Gastroesophageal sphincter (tissue), 4 donors: ENCODE data around the gene RFC2. TPM values are rescaled to one million over a fixed set of nuclear protein-coding genes. Genes with fewer than 3 reads are reported as not detected.
"Not testable (repeated sequence)": the region's sequence is repeated elsewhere in the genome, so short reads cannot be mapped to it uniquely, and the experiment has no call there.

Source experiments
- ATAC-seq: fragments of 150-250 bp; one replicate; pipeline ENCODE4 v1.9.1; 2016; ENCODE audit warnings: mild to moderate bottlenecking, moderate library complexity
- H3K27ac ChIP-seq, 4 donors: fragments of 200-600 bp; sonication (generic) in 3 of 4; 1 replicate in 3 of 4; 2 replicates in 1 of 4; pipeline ENCODE4 v1.5.1; 2016 to 2019
- H3K27me3 ChIP-seq: fragments of 200-600 bp; sonication (generic); one replicate; pipeline ENCODE4 v1.5.1; 2019
- H3K36me3 ChIP-seq, 2 donors: fragments of 200-600 bp; sonication (generic); one replicate each; pipeline ENCODE4 v1.5.1; 2019; ENCODE audit warnings: control low read depth in 1 of 2
- H3K4me1 ChIP-seq, 3 donors: fragments of 200-600 bp; sonication (generic); 1 replicate in 2 of 3; 2 replicates in 1 of 3; pipeline ENCODE4 v1.5.1; 2016 to 2019; ENCODE audit warnings: control low read depth in 2 of 3
- H3K4me3 ChIP-seq, 2 donors: fragments of 200-600 bp; sonication (generic); one replicate each; pipeline ENCODE4 v1.5.1; 2019; ENCODE audit warnings: mild to moderate bottlenecking in 1 of 2, moderate library complexity in 1 of 2
- H3K9me3 ChIP-seq, 3 donors: fragments of 200-600 bp; sonication (generic); one replicate each; pipeline ENCODE4 v1.5.1; 2017 to 2019; ENCODE audit warnings: control low read depth in 2 of 3
- EP300 ChIP-seq: sonication (generic); formaldehyde crosslinking; IDR thresholded peaks from one replicate; pipeline ENCODE4 v1.6.1; 2017; ENCODE audit warnings: antibody characterized with exemption, mild to moderate bottlenecking
- POLR2A ChIP-seq, 2 donors: fragments of 450-650 bp; IDR thresholded peaks; one replicate each; pipeline ENCODE4 v1.6.1; 2017; ENCODE audit warnings: antibody characterized with exemption in 2 of 2, mild to moderate bottlenecking in 2 of 2, moderate library complexity in 1 of 2
- POLR2AphosphoS5 ChIP-seq: sonication (generic); formaldehyde crosslinking; IDR thresholded peaks from one replicate; pipeline ENCODE4 v1.6.1; 2017; ENCODE audit warnings: antibody characterized with exemption
- WGBS, 2 donors: methylation state at CpG; one replicate each; pipeline ENCODE4 v1.1.5; 2018; ENCODE audit warnings: low coverage in 1 of 2; 5-methylcytosine and 5-hydroxymethylcytosine counted together
- total RNA-seq, 4 donors: library from RNA; depleted of rRNA; stranded (reverse); fragments of >200 nt; gene quantifications; one replicate each; pipeline ENCODE4 v1.1.0, GENCODE V29; 2016
- TF ChIP-seq, protein P1 (sequence below), 4 experiments: fragments of 200-600 bp in 2 of 4; fragments of 450-650 bp in 2 of 4; sonication (generic) in 1 of 4; IDR thresholded peaks; one replicate each; pipeline ENCODE4 v1.5.1; 2017 to 2019; ENCODE audit warnings: antibody characterized with exemption in 4 of 4, mild to moderate bottlenecking in 2 of 4, moderate library complexity in 2 of 4

The RFC2 gene
- total RNA-seq, 4 donors from 2014 or later = 11.3 to 12.2 (median 11.3) TPM

DNA sequence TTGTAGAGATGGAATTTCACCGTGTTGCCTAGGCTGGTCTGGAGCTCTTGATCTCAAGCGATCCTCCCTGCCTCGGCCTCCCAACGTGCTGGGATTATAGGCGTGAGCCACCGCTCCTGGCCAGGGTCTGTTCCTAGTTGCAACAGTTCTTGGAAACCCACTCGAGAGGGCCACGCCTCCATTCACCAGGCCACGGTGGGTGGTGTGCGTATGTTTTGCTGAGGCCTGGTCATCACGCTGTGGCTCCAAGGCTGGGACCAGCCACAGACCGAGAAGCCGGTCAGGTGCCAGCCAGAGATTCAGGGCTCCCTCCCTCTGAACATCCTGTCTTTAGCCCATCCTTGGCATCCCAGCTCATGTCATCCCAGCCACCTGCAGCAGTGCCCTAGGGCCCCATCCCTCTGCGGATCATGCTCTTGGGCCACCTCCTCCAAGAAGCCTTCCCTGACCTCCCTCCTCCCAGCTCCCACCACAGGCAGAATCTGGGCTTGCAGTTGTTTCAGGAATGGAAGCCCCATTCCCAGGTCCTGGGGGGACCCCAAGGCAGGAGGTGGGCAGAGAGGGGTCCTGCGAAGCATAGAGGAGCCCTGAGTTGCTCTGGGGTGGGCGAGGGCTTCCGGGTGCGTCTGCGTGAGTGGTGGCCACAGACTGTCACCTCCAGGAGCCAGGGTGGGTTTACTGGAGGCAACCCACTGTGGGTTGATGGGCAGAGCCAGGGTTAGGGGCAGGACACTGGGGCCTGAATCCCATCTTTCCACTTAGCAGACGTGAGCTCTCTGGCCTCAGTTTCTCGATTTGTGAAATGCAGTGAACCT is 39.2 kb downstream of the RFC2 start:
- no peak overlapping the region for H3K4me3 ChIP-seq
- H3K27me3 ChIP-seq = no peaks in the 10 kb centered on the region
- H3K27ac ChIP-seq = no peak overlapping the region
- H3K36me3 ChIP-seq = no peaks in the 10 kb centered on the region
- ATAC-seq = no peak
- H3K4me1 ChIP-seq = peaks cover 0 to 2% (median 0%) of the 10 kb centered on the region in 3 donors
- no peaks in the 10 kb centered on the region for H3K9me3 ChIP-seq
- TF ChIP-seq, protein P1, sequence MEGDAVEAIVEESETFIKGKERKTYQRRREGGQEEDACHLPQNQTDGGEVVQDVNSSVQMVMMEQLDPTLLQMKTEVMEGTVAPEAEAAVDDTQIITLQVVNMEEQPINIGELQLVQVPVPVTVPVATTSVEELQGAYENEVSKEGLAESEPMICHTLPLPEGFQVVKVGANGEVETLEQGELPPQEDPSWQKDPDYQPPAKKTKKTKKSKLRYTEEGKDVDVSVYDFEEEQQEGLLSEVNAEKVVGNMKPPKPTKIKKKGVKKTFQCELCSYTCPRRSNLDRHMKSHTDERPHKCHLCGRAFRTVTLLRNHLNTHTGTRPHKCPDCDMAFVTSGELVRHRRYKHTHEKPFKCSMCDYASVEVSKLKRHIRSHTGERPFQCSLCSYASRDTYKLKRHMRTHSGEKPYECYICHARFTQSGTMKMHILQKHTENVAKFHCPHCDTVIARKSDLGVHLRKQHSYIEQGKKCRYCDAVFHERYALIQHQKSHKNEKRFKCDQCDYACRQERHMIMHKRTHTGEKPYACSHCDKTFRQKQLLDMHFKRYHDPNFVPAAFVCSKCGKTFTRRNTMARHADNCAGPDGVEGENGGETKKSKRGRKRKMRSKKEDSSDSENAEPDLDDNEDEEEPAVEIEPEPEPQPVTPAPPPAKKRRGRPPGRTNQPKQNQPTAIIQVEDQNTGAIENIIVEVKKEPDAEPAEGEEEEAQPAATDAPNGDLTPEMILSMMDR (IDR thresholded peaks at IDR 0.05) = no peak
- no peak for TF ChIP-seq POLR2AphosphoS5
- 93 to 94% methylated on average over 3 to 4 of the region's 21 CpGs for WGBS, 2 donors

DNA sequence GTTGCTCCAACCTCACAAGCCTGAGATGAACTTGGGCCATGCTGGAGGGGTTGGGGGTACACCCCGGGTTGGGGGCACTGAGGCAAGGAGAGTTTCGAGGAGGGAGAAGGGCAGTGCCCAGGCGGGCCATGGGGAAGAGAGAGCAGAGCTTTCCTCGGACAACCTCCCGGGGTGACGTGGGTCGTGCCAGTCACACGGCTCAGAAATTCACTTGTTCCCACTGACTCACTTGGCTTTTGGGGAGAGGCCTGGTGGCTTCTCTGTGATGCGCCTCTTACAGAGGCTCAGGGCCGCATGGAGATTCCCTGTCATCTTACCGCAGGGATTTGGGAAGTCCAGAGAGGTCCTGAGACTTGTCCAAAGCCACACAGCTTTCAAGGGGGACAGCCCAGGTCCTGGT is 41.5 kb downstream of the RFC2 start:
- TF ChIP-seq POLR2A (IDR thresholded peaks at IDR 0.05) = no peak
- no peak for TF ChIP-seq EP300
- no peak for TF ChIP-seq POLR2AphosphoS5
- TF ChIP-seq, protein P1 (IDR thresholded peaks at IDR 0.05) = no peak
- no CpG with 5 or more reads among the region's 11 CpGs for WGBS, 2 donors
- no peaks in the 10 kb centered on the region for H3K9me3 ChIP-seq
- no peaks in the 10 kb centered on the region for H3K36me3 ChIP-seq
- no peak overlapping the region for H3K27ac ChIP-seq
- peaks cover 0 to 11% (median 0%) of the 10 kb centered on the region in 3 donors for H3K4me1 ChIP-seq
- no peaks in the 10 kb centered on the region for H3K27me3 ChIP-seq
- H3K4me3 ChIP-seq = no peak overlapping the region
- ATAC-seq = no peak

DNA sequence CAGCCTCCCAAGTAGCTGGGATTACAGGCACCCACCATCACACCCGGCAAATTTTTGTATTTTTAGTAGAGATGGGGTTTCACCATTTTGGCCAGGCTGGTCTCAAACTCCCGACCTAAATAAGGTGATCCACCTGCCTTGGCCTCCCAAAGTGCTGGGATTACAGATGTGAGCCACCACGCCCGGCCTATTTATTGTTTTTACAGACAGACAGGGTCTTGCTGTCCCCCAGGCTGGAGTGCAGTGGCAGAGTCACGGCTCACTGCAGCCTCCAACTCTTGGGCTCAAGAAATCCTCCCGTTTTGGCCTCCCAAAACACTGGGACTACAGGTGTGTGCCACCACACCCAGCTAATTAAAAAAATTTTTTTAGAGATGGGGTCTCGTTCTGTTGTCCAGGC is 46.0 kb downstream of the RFC2 start:
- not testable (repeated sequence) for ATAC-seq, H3K4me3 ChIP-seq, H3K9me3 ChIP-seq, H3K27me3 ChIP-seq, H3K27ac ChIP-seq, H3K36me3 ChIP-seq
- peaks cover 0 to 24% (median 0%) of the 10 kb centered on the region in 3 donors for H3K4me1 ChIP-seq
- 90% methylated on average over 7 of the region's 7 CpGs; no CpG with 5 or more reads in 1 of the 2 donors for WGBS, 2 donors

DNA sequence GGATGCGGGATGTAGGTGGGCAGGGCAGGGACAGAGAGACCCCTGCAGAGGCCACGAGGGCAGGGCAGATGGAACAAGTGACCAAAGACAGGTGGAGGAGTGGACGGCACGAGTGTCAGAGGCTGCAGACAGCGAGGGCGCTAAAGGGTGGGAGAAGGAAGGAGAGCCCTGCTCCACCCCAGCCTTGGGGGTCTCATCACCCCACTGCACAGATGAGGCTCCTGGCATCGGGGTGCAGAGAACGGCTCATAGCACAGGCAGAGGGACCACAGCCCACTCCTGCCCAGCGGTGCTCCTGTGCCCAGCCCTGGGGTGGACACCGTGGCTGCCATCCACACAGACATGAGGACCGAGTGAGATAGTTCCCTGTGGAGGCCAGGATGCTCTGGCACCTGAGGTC is 46.6 kb downstream of the RFC2 start:
- no peak for ATAC-seq
- WGBS, 2 donors = 68% methylated on average over 6 of the region's 11 CpGs; no CpG with 5 or more reads in 1 of the 2 donors
- H3K27ac ChIP-seq = no peak overlapping the region
- H3K4me3 ChIP-seq = no peak overlapping the region
- no peaks in the 10 kb centered on the region for H3K36me3 ChIP-seq
- no peaks in the 10 kb centered on the region for H3K27me3 ChIP-seq
- H3K9me3 ChIP-seq = no peaks in the 10 kb centered on the region
- no peak for TF ChIP-seq POLR2A (IDR thresholded peaks at IDR 0.05)
- TF ChIP-seq, protein P1 (IDR thresholded peaks at IDR 0.05) = no peak
- TF ChIP-seq EP300 = no peak
- no peak for TF ChIP-seq POLR2AphosphoS5
- peaks cover 0 to 26% (median 0%) of the 10 kb centered on the region in 3 donors for H3K4me1 ChIP-seq

DNA sequence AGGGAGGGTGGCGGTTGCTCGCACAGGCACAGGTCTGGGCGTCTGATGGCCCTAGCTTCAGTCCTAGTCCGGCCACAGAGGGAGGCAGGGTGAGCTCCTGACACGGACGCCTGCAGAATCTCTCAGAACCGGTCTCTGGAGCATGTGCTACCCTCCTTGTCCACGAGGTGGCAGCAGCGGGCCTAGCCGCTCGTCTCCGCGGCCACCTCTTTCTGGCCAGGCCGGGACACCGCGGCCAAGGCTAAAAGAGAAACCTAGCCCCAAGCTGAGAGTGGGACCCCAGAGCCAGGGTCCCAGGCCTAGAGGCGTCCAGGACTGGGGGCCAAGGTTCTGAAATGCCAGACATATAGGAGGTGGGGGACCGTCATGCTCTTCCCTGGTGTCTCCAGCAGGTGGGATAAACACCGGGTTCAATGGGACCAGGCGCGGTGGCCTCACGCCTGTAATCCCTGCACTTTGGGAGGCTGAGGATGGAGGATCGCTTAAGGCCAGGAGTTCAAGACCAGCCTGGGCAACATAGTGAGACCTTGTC is 47.5 kb downstream of the RFC2 start:
- 21 to 75% methylated on average over 2 to 4 of the region's 23 CpGs for WGBS, 2 donors
- no peaks in the 10 kb centered on the region for H3K36me3 ChIP-seq
- peak overlapping the region in 1 of 4 donors; percentile 16 for H3K27ac ChIP-seq
- no peaks in the 10 kb centered on the region for H3K9me3 ChIP-seq
- H3K4me3 ChIP-seq = peak overlapping the region in 1 of 2 donors; percentile 41
- H3K27me3 ChIP-seq = no peaks in the 10 kb centered on the region
- H3K4me1 ChIP-seq = peaks cover 0 to 26% (median 0%) of the 10 kb centered on the region in 3 donors
- peak; percentile 79 for ATAC-seq
- TF ChIP-seq, protein P1 (IDR thresholded peaks at IDR 0.05) = peak in 3 of 4 experiments; percentile 95 to 99 (median 96)
- TF ChIP-seq POLR2A (IDR thresholded peaks at IDR 0.05) (no peak), POLR2AphosphoS5 (peak; percentile 38), EP300 (no peak)

DNA sequence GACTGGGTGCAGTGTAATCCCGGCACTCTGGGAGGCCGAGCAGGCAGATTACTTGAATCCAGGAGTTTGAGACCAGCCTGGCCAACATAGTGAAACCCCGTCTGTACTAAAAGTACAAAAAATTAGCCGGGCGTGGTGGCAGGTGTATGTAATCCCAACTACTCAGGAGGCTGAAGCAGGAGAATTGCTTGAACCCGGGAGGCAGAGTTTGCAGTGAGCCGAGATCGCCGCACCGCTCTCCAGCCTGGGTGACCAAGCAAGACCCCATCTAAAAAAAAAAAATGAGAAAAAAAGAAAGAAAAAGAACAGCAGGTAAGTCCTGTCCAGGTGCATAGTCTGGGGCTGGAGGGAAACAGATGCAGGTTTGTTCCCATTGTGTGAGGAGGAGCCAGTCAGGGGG is 48.1 kb downstream of the RFC2 start:
- not testable (repeated sequence) for H3K27me3 ChIP-seq, H3K36me3 ChIP-seq, H3K4me3 ChIP-seq, H3K9me3 ChIP-seq, H3K27ac ChIP-seq, ATAC-seq
- H3K4me1 ChIP-seq = peaks cover 0 to 26% (median 0%) of the 10 kb centered on the region in 3 donors
- 74 to 81% methylated on average over 8 to 10 of the region's 10 CpGs for WGBS, 2 donors
